DOHH2 (cell line): ENCODE measurements around the gene HECW1.

ENCODE experiments used
- CTCF ChIP-seq: fragments of 200-600 bp; sonication (generic); IDR thresholded peaks from one replicate; pipeline ENCODE4 v1.5.1; 2014; ENCODE audit warnings: antibody characterized with exemption, mild to moderate bottlenecking, low read depth, low read length; ENCODE audit not compliant: poor library complexity, severe bottlenecking
- EZH2phosphoT487 ChIP-seq: fragments of 200-600 bp; sonication (generic); IDR thresholded peaks from 2 replicates; pipeline ENCODE4 v1.6.1; 2017; ENCODE audit warnings: borderline replicate concordance, mild to moderate bottlenecking, antibody characterized with exemption, low read length, moderate library complexity, mixed read lengths

- TF ChIP-seq EZH2phosphoT487 (no peak), CTCF (no peak)
These were observed 80.5 kb downstream of the HECW1 start for GRCh38 chr7:43192806-43193460.
